Activated CD8-positive, alpha-beta memory T cell treated with anti-CD3 and anti-CD28 coated beads, Interleukin-2, amount 50 U/mL, for 1 hour (primary cell): ENCODE measurements around the gene BMPER.

Experiments used
- DNase-seq: peaks from one replicate; pipeline ENCODE4 v3.0.0-alpha.2; 2020; ENCODE audit errors: extremely low read depth

The BMPER gene

GRCh38 chr7:34026481-34027190 lies 121.3 kb downstream of the BMPER start:
- no peak for DNase-seq

DNA sequence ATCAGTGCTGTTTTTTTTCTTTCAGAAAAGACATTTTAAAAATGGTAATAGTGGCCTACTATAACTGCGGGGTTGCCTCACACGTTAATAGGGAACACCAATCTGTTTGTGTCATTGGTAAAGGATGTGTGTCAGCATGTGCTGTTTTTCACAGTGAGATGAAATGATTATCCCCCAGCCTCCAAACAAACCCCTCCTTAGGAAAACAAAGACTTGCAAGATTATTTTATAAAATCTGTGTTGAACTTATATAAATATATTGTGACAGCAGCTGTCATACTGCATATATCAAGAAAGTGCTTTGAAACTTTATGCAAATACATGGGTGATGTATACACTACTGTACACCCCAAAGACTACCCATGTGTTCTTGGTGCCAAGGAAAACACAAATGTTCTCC lies 125.8 kb downstream of the BMPER start:
- no peak for DNase-seq

- DNase-seq, result no peak
Measured at GRCh38 chr7:34034728-34035127, 129.4 kb downstream of the BMPER start.

DNA sequence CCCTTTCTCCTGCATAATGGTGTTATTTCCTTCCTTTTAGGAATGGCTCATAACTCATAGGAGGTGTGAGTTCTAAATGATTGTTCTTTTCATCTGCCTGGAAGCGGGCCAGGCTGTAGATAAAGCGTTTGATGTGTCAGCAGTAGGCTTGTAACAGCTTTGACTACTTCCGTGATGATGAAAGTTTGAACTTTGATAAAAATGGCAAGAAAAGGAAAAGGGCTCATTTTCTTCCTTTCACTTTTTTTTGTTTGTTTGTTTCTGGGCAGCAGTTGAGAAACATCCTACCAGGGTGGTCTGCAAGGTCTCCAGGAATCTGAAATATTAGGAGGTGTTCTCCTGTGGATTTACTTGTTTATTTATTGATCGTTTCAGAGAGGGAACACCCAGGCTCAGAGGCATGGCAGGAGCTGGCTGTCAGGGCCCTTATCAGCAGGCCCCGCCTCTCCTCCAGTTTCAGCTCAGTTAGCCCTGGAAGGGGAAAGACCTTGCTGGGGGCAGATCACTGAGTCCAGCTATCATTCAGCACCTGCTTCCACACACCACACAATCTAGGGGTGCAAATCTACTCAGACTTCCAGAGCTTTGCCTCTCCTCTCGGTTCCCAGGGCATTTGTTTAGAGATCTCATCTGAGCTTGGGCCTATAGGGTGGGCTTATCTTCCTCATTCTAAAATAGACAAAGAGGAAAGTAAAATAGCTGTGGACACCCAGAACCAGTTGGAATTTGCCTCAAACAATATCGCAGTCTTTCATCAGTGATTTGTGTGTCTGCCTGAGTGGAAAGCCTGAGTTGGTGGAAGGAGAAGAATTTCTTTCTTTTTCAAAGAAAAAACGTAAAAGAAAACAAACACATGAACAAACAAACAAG lies 130.9 kb downstream of the BMPER start:
- DNase-seq, result no peak

DNA sequence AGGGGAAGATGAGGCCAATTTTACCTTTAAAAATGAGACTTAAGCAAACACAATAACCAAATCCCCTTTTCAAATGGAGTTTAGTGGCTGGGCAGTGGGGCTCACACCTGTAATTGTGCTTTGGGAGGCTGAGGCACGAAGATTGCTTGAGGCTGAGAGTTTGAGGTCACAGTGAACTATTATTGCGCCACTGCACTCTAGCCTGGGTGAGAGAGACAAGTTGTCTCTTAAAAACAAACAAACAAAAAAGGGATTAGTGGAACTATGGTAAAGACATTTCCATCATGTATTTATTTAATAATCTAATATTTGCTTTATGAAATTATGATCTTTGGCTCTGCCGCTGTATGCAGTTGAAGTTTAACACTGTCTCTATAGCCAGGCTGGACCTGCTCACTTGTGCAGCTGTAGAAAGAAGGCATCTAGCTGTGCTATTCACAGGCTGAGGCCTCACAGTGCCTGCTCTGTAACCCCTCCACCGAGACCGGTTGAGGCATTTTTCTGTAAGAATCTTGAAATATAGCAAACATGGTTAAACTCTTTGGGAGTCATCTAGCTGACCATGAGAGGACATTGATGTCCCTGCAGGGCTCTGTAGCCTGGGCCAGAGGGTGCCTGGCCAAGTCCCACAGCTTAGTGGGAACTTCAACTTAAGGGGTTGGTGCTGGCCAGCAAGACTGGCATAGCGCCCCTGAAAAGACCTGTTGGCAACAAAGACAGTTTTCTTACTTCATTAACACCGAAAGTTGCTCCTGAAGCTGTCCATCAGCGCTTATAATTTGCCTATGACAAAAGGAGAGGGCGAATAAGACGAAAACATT lies 131.8 kb downstream of the BMPER start:
- DNase-seq, result no peak

GRCh38 chr7:34038816-34039470 lies 133.6 kb downstream of the BMPER start:
- DNase-seq, result no peak

GRCh38 chr7:34041707-34042106 lies 136.4 kb downstream of the BMPER start:
- DNase-seq, result no peak

- DNase-seq, result no peak
Measured at GRCh38 chr7:34042406-34042805, 137.1 kb downstream of the BMPER start.

DNA sequence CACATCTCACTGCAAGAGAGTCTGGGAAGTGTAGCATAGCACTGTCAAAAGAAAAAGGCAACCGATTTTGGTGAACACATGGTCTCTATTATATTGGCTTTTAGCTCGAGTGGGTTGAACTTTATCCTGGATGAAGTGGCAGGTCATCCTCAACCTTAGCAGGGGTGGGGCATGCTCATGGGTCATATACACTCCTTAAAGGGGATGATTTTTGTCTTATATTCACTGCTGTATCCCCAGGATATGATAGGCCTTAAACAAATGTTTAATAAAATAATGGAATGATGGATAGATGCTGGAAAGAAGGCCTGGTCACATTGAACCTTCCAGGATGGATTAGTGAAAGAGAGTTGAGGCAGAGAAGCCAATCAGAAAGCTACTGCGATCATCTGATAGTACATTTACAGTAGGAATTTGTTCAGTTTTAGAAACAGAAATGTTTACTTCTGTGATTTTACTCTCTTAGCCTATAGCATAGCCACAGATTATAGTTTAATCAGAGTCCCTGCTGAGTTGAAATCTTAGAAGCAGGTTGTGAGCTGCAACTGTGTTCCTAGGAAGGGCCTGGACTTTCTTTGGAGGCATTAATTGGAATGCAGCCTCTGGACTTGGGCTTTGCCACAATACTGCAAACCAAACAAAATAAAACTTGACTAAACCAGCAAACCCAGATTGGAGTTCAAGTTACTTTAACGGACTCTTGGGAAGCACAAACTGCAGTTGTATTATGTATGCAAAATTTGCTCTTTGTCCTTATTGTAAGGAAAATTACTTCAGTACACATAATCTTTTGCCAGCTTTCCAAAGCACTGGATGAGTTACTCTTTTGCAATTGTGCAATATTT lies 138.3 kb downstream of the BMPER start:
- no peak for DNase-seq

DNA sequence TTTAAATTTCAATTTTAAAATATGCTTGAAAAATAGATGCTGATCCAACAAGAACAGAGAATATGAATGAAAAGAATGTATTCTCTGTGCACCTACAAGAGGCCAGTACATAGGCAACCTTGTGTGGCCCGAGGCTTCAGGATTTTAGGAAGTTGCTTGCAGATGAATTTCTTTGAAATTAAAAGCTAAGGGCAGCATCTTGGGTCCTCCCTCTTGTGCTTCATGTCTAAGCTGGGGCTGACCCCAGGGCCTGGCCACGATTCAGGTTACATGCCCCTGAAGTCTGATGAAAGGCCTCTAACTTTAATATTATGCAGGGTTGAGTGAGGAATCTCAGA lies 138.9 kb downstream of the BMPER start:
- no peak for DNase-seq

GRCh38 chr7:34044734-34045353 lies 139.5 kb downstream of the BMPER start:
- DNase-seq, result no peak

- no peak for DNase-seq
Measured at GRCh38 chr7:34048445-34048844, 143.1 kb downstream of the BMPER start.

DNA sequence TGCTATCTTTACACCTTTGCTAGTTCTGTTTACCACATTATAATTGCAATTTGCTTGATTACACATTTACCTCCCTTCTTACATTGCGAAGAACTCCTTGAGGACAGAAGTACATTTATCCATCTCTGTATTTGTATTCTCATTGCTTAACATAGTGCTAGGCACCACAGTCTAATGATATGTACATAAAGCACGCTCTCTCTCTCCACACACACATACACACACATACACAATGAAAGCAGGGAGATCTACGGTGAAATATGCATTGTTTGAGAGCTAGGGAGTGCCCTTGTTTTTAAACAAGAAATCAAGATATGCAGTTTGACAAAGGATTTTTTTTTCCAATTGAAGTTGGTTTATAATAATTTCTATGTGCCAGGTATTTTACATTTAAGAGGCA lies 148.7 kb downstream of the BMPER start:
- DNase-seq, result no peak

DNA sequence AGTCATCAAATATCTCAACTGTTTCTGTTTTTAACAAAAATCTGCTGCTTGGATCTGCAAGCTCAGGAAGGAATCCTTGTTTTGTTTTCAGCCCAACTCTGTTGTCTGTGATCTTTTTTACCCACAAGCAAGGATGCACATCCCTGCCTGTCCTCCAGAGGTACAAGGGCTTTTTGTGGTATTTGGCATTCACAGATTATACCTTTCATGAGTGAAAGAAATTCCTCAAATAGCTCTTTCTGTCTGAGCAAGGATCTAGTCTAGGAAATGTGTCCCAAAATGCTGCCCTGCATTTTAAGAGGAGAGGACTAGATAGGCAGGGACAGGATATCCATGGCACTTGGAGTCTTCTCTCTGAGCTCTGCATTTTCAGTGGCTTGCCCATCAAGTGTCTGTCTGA lies 151.8 kb downstream of the BMPER start:
- no peak for DNase-seq

GRCh38 chr7:34057956-34058355 lies 152.6 kb downstream of the BMPER start:
- DNase-seq, result no peak

DNA sequence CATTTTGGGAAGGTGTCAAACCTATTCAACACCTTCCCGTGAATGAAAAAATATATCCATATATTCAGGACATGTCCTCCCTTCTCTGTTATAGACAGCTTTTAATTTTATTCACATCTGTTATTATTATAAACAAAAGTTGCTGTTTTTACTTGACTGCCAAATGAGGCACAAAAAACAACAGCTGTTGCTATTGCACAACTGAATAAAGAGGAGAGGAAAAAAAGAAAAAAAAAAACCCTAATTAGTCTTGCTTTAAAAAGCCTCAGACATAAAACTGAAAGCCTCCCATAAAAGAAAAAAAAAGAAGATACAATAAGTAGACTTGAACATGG lies 153.4 kb downstream of the BMPER start:
- no peak for DNase-seq

GRCh38 chr7:34059136-34059828 lies 153.9 kb downstream of the BMPER start:
- no peak for DNase-seq

- no peak for DNase-seq
Measured at GRCh38 chr7:34060196-34060947, 155.0 kb downstream of the BMPER start.

DNA sequence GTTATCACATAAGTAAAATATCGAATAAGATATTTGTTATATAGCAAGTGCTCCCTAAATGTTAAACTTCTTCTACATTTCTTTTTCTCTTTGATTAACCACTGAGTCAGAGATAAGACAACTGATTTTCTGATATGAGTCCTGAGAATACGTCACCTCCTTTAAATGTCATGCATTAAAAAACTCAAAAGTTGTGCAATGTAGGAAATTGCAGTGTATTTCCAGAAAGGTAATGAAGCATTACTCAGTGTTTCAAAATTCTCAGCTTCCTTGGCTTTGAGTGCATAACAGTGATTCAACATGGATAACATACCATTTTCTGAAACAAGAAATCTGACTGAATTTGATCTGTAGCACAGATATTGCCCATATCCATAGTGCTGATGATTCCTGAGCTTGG lies 155.8 kb downstream of the BMPER start:
- no peak for DNase-seq
